IMR-90 (cell line): ENCODE measurements around the gene FCSK.

Experiments used
- BHLHE40 ChIP-seq: fragments of 150-350 bp; IDR thresholded peaks from 2 replicates; pipeline ENCODE4 v1.6.1; 2016; ENCODE audit warnings: mild to moderate bottlenecking, low read depth, low read length
- CEBPB ChIP-seq: IDR thresholded peaks from 2 replicates; pipeline ENCODE4 v1.6.1; 2012; ENCODE audit warnings: low read depth, low read length, improper control_type of control experiment
- CHD1 ChIP-seq: IDR thresholded peaks from 2 replicates; pipeline ENCODE4 v1.6.1; 2012; ENCODE audit warnings: low read depth, low read length, improper control_type of control experiment
- MAFK ChIP-seq: IDR thresholded peaks from 2 replicates; pipeline ENCODE4 v1.6.1; 2012; ENCODE audit warnings: low read depth, low read length, improper control_type of control experiment
- MAZ ChIP-seq: IDR thresholded peaks from 2 replicates; pipeline ENCODE4 v1.6.1; 2012; ENCODE audit warnings: low read depth, mild to moderate bottlenecking, low read length, improper control_type of control experiment, moderate library complexity, borderline replicate concordance
- MXI1 ChIP-seq: IDR thresholded peaks from 2 replicates; pipeline ENCODE4 v1.6.1; 2012; ENCODE audit warnings: low read depth, mild to moderate bottlenecking, low read length, moderate library complexity, borderline replicate concordance
- NFE2L2 ChIP-seq: fragments of 150-350 bp; IDR thresholded peaks from 2 replicates; pipeline ENCODE4 v1.6.1; 2016; ENCODE audit warnings: low read depth, mild to moderate bottlenecking, low read length
- POLR2A ChIP-seq: IDR thresholded peaks from 2 replicates; pipeline ENCODE4 v1.6.1; 2012; ENCODE audit warnings: mild to moderate bottlenecking, low read depth, low read length
- RAD21 ChIP-seq: IDR thresholded peaks from 2 replicates; pipeline ENCODE4 v1.6.1; 2012; ENCODE audit warnings: low read length, improper control_type of control experiment
- RFX5 ChIP-seq: IDR thresholded peaks from 2 replicates; pipeline ENCODE4 v1.8.0; 2012; ENCODE audit warnings: low read depth, mild to moderate bottlenecking, low read length, moderate library complexity
- SMC3 ChIP-seq: fragments of 150-350 bp; IDR thresholded peaks from 2 replicates; pipeline ENCODE4 v1.6.1; 2016; ENCODE audit warnings: low read depth, mild to moderate bottlenecking, antibody characterized with exemption, low read length, moderate library complexity
- TF ChIP-seq, protein P1 (sequence below): conservative IDR thresholded peaks from 2 replicates; pipeline ENCODE4 v1.5.1; 2012; ENCODE audit warnings: mild to moderate bottlenecking, low read depth, low read length, improper control_type of control experiment
- TF ChIP-seq, protein P2 (sequence below): fragments of 150-350 bp; IDR thresholded peaks from 2 replicates; pipeline ENCODE4 v1.6.1; 2017; ENCODE audit warnings: mild to moderate bottlenecking, antibody characterized with exemption, low read length, low read depth

DNA sequence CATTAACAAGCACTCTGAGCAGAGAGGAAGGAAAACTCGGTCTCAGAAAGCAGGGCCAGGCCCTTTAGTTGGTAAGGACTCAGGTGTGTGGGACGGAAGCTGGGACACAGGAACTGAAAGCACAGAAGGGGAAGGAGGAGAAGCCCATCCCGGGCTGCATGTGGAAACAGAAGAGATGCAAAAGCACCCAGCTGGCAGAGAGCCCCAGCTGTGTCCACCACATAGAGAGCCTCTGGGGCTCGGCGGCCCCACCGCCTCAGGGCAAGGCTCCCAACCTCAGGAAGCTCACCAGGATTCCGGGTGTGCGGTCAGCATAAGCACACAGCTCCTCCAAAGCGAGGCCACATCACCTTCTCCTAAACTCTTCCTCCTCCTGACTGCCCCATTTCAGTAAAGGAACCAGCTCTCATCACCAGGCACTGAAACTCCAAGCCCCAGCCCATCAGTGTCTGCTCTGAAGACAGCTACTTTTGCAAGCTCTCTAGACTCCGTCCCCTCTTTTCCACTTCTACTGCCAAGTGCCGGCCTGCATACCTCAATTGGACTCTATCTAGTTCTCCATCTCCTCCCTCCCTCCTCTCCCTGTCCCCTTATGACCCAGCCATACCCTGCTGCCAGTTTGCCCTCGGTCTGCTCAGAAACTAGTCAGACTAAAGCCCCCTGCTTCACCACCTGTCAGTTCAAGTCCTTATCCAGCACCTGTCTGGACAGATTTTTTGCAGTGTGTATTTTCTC, 21.5 kb upstream of the FCSK start:
- TF ChIP-seq, protein P1, sequence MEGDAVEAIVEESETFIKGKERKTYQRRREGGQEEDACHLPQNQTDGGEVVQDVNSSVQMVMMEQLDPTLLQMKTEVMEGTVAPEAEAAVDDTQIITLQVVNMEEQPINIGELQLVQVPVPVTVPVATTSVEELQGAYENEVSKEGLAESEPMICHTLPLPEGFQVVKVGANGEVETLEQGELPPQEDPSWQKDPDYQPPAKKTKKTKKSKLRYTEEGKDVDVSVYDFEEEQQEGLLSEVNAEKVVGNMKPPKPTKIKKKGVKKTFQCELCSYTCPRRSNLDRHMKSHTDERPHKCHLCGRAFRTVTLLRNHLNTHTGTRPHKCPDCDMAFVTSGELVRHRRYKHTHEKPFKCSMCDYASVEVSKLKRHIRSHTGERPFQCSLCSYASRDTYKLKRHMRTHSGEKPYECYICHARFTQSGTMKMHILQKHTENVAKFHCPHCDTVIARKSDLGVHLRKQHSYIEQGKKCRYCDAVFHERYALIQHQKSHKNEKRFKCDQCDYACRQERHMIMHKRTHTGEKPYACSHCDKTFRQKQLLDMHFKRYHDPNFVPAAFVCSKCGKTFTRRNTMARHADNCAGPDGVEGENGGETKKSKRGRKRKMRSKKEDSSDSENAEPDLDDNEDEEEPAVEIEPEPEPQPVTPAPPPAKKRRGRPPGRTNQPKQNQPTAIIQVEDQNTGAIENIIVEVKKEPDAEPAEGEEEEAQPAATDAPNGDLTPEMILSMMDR, result no peak
- no peak for TF ChIP-seq MAFK
- TF ChIP-seq, protein P2, sequence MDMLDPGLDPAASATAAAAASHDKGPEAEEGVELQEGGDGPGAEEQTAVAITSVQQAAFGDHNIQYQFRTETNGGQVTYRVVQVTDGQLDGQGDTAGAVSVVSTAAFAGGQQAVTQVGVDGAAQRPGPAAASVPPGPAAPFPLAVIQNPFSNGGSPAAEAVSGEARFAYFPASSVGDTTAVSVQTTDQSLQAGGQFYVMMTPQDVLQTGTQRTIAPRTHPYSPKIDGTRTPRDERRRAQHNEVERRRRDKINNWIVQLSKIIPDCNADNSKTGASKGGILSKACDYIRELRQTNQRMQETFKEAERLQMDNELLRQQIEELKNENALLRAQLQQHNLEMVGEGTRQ, result no peak
- TF ChIP-seq CHD1, result no peak
- no peak for TF ChIP-seq POLR2A
- TF ChIP-seq MXI1, result no peak
- no peak for TF ChIP-seq MAZ
- no peak for TF ChIP-seq NFE2L2
- TF ChIP-seq RFX5, result no peak
- TF ChIP-seq SMC3, result no peak
- TF ChIP-seq CEBPB, result no peak
- no peak for TF ChIP-seq BHLHE40
- no peak for TF ChIP-seq RAD21
